ENCODE measurements around the gene CPAMD8. TPM values are rescaled to one million over a fixed set of nuclear protein-coding genes. Genes with fewer than 3 reads are reported as not detected.

Gene CPAMD8
- total and polyA plus RNA-seq, 9 of the 15 experiments (the other 6 are each of a cell fraction or from before 2014, with no cell fraction given), result 0.20 to 2.1 (median 1.3) TPM

- no peak for TF ChIP-seq MTF1 (CRISPR knock-in tag; IDR thresholded peaks at IDR 0.05; ENCODE audit: borderline replicate concordance)
- no peak for TF ChIP-seq SRSF9 (IDR thresholded peaks at IDR 0.05; ENCODE audit: borderline replicate concordance, low read depth, low read length)
- no peak for TF ChIP-seq MCM2 (IDR thresholded peaks at IDR 0.05; ENCODE audit: low read depth)
- peak; percentile 41; the same call in 1 of the 2 replicates for TF ChIP-seq ETS1 (conservative IDR thresholded peaks at IDR 0.05; ENCODE audit: control insufficient read depth, low read depth, low read length)
- peak; percentile 36; the same call in 1 of the 2 replicates for TF ChIP-seq ATF4 (CRISPR knock-in tag; IDR thresholded peaks at IDR 0.05)
- TF ChIP-seq ZEB2 (IDR thresholded peaks at IDR 0.05), result no peak
- no peak for TF ChIP-seq ZZZ3 (IDR thresholded peaks at IDR 0.05)
- no peak for TF ChIP-seq TRIM25 (IDR thresholded peaks at IDR 0.05; ENCODE audit: borderline replicate concordance)
- TF ChIP-seq ZBTB1 (CRISPR knock-in tag; IDR thresholded peaks at IDR 0.05; ENCODE audit: borderline replicate concordance, low read depth), result peak; percentile 93
- TF ChIP-seq POLR2G (IDR thresholded peaks at IDR 0.05; ENCODE audit: low read depth, low read length), result peak; percentile 93
- TF ChIP-seq TCF7 (IDR thresholded peaks at IDR 0.05; ENCODE audit: borderline replicate concordance), result no peak
- no peak for TF ChIP-seq ZNF778 (CRISPR knock-in tag; IDR thresholded peaks at IDR 0.05)
- TF ChIP-seq BRF2 (IDR thresholded peaks at IDR 0.05; ENCODE audit: borderline replicate concordance, insufficient read depth, insufficient read length), result no peak
- no peak for TF ChIP-seq ZBTB5 (IDR thresholded peaks at IDR 0.05)
- peak; percentile 62; the same call in 1 of the 2 replicates for TF ChIP-seq FOXP4 (CRISPR knock-in tag; IDR thresholded peaks at IDR 0.05; ENCODE audit: borderline replicate concordance)
- TF ChIP-seq ZNF174 (CRISPR knock-in tag; IDR thresholded peaks at IDR 0.05), result no peak
- no peak for TF ChIP-seq MEF2D (tag; conservative IDR thresholded peaks at IDR 0.05; ENCODE audit: low read depth)
- no peak for TF ChIP-seq FOXJ3 (CRISPR knock-in tag; IDR thresholded peaks at IDR 0.05)
These were observed 136.6 kb downstream of the CPAMD8 start (continued) for GRCh38 chr19:16889883-16890460.
